Neural cell (in vitro differentiated cells): ENCODE data around the gene FETUB.
"Not testable (repeated sequence)": the region's sequence is repeated elsewhere in the genome, so short reads cannot be mapped to it uniquely, and the experiment has no call there.

Experiments used
- CTCF ChIP-seq: fragments of 450-650 bp; IDR thresholded peaks from 2 replicates; pipeline ENCODE4 v1.5.1; 2014; ENCODE audit warnings: antibody characterized with exemption, mild to moderate bottlenecking, moderate library complexity; ENCODE audit not compliant: poor library complexity, severe bottlenecking
- EZH2 ChIP-seq: fragments of 200-600, 300-800 bp; shearing (Covaris generic), sonication (generic); IDR thresholded peaks from 2 replicates; pipeline ENCODE4 v1.6.1; 2014; ENCODE audit warnings: antibody characterized with exemption, low read length, borderline replicate concordance, mild to moderate bottlenecking; ENCODE audit not compliant: insufficient read depth, poor library complexity, severe bottlenecking
- TAF1 ChIP-seq: IDR thresholded peaks from 2 replicates; pipeline ENCODE4 v1.6.1; 2012; ENCODE audit warnings: low read depth

- TF ChIP-seq CTCF, EZH2, TAF1: not testable (repeated sequence)
Observed at GRCh38 chr3:186702451-186702850, 62.3 kb downstream of the FETUB start.
